ENCODE results near the gene PPM1B. TPM values are rescaled to one million over a fixed set of nuclear protein-coding genes. Genes with fewer than 3 reads are reported as not detected.

PPM1B gene
- total and polyA plus RNA-seq, 9 of the 15 experiments (the other 6 are each of a cell fraction or from before 2014, with no cell fraction given): 8.9 to 44.0 (median 28.6) TPM

DNA sequence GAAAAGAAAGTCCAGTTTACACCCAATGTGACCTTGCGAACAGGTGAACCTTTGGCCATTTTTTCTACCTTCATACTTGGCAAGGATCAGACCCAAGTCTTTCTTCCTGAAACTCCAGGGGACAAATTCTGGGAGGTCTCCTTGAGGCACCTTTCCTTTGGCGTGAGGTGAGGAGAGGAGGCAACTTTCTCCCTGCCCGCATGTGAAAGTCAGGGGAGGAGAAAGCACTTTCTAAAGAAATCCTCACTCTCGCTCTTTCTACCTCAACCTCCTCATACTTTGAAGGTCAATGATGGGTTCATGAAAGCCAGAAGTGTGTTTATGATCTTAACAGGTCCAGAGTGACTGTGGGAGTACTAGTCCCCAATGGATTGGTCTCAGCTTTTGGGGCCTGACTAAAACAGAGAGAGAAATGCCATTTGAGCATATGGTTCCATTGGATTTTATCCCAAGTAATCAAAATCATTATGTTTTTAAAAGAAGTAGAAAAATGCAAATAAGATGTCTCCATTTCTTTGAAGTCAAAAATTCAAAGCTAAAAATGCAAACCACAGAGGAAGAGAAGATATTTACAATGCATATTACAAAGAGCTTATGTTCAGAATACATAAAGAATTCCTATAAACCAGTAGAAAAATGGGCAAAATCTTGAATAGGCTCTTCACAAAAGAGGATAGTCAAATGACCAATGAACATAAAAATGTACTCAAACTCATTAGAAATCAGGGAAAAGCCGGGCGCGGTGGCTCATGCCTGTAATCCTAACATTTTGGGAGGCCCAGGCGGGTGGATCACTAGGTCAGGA lies 15.6 kb upstream of the PPM1B start (continued):
- TF ChIP-seq, protein P1, sequence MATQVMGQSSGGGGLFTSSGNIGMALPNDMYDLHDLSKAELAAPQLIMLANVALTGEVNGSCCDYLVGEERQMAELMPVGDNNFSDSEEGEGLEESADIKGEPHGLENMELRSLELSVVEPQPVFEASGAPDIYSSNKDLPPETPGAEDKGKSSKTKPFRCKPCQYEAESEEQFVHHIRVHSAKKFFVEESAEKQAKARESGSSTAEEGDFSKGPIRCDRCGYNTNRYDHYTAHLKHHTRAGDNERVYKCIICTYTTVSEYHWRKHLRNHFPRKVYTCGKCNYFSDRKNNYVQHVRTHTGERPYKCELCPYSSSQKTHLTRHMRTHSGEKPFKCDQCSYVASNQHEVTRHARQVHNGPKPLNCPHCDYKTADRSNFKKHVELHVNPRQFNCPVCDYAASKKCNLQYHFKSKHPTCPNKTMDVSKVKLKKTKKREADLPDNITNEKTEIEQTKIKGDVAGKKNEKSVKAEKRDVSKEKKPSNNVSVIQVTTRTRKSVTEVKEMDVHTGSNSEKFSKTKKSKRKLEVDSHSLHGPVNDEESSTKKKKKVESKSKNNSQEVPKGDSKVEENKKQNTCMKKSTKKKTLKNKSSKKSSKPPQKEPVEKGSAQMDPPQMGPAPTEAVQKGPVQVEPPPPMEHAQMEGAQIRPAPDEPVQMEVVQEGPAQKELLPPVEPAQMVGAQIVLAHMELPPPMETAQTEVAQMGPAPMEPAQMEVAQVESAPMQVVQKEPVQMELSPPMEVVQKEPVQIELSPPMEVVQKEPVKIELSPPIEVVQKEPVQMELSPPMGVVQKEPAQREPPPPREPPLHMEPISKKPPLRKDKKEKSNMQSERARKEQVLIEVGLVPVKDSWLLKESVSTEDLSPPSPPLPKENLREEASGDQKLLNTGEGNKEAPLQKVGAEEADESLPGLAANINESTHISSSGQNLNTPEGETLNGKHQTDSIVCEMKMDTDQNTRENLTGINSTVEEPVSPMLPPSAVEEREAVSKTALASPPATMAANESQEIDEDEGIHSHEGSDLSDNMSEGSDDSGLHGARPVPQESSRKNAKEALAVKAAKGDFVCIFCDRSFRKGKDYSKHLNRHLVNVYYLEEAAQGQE (IDR thresholded peaks at IDR 0.05; ENCODE audit: borderline replicate concordance): no peak
- TF ChIP-seq, protein P1 (CRISPR knock-in tag; IDR thresholded peaks at IDR 0.05; ENCODE audit: low read depth): no peak
- TF ChIP-seq, protein P2, sequence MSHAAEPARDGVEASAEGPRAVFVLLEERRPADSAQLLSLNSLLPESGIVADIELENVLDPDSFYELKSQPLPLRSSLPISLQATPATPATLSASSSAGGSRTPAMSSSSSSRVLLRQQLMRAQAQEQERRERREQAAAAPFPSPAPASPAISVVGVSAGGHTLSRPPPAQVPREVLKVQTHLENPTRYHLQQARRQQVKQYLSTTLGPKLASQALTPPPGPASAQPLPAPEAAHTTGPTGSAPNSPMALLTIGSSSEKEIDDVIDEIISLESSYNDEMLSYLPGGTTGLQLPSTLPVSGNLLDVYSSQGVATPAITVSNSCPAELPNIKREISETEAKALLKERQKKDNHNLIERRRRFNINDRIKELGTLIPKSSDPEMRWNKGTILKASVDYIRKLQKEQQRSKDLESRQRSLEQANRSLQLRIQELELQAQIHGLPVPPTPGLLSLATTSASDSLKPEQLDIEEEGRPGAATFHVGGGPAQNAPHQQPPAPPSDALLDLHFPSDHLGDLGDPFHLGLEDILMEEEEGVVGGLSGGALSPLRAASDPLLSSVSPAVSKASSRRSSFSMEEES (CRISPR knock-in tag; IDR thresholded peaks at IDR 0.05): no peak
- TF ChIP-seq TBL1XR1 (IDR thresholded peaks at IDR 0.05; ENCODE audit: low read length in 2 of 2) (no peak), SMARCE1 (IDR thresholded peaks at IDR 0.05) (no peak), DACH1 (IDR thresholded peaks at IDR 0.05; ENCODE audit: partially characterized antibody) (no peak), PURB (CRISPR knock-in tag; IDR thresholded peaks at IDR 0.05; ENCODE audit: low read depth) (no peak)

Data from K562 (cell line).